Erythroblast (primary cell): ENCODE results near the gene BPIFB6.

Experiments used
- DNase-seq, 2 experiments: peaks; one replicate each; lab custom pipeline; 2025; lab: John Stamatoyannopoulos, UW
- GATA1 ChIP-seq: IDR thresholded peaks from 2 replicates; pipeline ENCODE4 v1.6.1; 2011; ENCODE audit warnings: low read depth, mild to moderate bottlenecking, control low read depth, low read length, moderate library complexity
- POLR2A ChIP-seq: IDR thresholded peaks from 2 replicates; pipeline ENCODE4 v1.6.1; 2011; ENCODE audit warnings: mild to moderate bottlenecking, low read length

The BPIFB6 gene

GRCh38 chr20:33062825-33063149, 31.3 kb downstream of the BPIFB6 start:
- no peak for DNase-seq
- TF ChIP-seq POLR2A (no peak), GATA1 (no peak)

DNA sequence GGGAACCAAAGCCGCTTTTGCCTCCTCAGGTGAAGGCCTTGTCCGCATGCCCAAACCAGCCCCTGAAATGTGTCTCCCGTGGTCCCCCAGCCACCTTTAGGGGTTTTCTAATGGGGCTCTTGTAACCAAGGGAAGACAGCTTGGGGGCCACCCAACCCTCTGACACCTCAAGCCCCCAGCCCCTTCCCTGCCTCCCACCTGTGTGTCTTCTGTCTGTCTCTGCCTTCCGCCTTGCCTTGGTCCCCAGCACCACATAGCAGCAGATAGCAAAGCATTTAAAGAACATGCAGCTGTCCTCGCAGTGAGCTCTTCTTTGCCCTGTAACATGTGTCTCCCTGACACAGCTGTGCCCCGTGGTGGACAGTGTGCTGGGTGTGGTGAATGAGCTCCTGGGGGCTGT, 31.8 kb downstream of the BPIFB6 start:
- TF ChIP-seq GATA1 (no peak), POLR2A (no peak)
- DNase-seq = no peak

DNA sequence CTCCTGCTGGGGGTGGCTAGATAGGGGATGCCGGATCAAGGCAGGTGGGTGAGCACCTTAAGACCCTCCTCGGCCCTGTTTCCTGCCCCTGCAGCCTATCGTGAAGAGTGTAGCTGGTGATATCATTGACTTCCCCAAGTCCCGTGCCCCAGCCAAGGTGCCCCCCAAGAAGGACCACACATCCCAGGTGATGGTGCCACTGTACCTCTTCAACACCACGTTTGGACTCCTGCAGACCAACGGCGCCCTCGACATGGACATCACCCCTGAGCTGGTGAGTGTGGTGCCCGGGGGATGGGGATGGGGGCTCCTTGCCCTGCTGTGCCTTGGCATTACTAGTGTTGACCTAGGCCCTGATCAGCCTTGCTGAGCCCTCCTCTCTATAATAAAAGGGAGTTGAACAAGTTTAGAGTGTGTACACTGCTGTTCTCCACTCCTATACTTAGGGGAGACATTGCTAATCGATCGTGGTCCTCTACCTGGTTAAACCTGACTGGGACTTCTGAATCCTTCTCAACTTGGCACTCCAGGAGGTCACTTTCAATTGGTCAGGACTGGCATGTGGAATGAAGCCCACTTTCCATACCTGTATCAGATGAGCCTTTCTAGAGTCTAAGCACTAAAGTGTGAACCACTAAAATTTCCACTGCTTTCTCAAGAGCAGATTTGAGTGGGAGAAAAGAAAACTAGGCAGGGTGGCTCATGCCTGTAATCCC, 33.3 kb downstream of the BPIFB6 start:
- no peak for DNase-seq
- TF ChIP-seq POLR2A (no peak), GATA1 (no peak)

DNA sequence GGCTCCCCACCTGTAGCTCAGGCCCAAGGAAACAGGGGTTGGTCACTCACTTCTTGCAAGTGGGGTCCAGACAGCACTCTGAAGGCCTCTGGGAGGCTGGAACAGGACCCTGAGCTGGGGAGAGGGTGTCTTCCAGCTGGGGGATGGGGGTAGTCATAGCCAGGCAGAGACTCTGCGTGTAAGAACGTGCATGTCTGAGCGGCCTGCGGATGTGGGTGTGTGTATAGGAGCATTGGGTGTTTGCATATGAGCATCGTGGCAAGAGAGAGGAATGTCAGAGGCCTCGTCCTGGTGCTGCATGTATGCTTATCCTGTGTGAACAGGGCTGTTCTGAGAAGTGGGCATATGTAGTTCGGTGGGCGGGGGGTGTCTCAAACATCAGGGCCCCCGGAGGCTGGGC, 34.3 kb downstream of the BPIFB6 start:
- no peak for TF ChIP-seq GATA1
- DNase-seq = no peak

DNA sequence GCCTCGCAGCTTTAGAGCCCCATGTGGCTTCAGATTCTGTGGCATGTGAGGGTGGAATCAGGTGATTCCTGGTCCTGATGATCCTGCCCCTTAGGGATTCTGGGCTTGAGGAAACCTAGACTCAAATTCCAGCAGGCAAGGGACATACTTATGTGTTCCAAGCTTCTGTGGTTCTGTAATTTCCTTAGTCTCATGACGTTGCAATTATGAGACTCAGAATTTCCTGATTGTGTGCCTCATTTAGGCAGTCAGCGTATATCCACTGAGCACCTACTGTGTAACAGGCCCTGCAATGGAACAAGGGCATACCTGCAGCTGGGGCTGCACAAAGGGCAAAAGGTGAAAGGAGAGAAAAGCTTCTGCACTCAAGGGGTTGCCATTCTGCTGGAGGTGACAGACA, 36.4 kb downstream of the BPIFB6 start:
- TF ChIP-seq POLR2A (no peak), GATA1 (no peak)
- no peak for DNase-seq

DNA sequence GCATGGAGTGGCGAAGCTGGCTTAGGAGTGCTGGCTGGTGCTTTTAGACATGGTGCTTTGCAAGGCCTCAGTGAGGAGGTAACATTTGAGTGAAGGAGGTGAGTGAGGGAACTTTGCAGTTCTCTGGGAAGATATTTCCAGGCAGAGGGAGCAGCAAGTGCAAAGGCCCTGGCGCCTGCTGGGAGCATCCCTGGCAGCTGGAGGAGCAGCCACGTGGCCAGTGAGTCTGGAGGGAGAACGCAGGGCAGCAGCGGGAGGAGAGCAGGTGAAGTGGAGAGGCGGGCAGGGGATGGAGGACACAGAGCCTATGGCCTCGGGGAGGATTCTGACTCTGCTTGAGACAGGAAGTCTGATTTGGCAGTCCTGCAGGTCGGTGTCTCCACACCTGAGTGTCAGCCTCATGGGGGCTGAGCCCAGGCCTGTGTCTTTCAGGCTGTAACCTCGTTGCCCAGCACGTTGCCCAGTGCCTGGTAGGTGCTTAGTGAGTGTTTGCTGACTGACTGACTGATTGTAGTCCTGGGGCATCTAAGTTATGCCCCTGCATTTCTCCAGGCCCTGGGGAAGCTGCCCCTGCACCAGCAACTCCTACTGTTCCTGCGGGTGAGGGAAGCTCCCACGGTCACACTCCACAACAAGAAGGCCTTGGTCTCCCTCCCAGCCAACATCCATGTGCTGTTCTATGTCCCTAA, 36.9 kb downstream of the BPIFB6 start:
- TF ChIP-seq POLR2A (no peak), GATA1 (no peak)
- DNase-seq = no peak

DNA sequence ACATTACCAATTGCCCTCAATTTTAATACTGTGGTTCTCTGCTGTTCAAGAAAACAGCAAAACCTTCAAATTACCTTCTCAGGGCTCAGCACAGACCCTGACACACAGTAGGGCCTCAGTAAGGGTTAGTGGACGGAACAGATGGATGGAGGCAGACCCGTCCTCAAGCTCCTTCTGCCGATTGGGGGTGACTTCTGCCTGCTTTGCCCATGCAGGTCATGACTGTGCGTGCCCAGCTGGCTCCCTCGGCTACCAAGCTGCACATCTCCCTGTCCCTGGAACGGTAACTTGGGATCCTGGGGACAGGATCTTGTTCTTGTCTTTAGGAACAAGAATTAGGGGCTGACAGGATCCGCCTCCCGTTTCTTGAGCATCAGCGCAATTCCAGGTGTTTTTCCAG, 38.2 kb downstream of the BPIFB6 start:
- no peak for TF ChIP-seq POLR2A
- no peak for TF ChIP-seq GATA1
- DNase-seq = no peak

- no peak for DNase-seq
- TF ChIP-seq GATA1 (no peak), POLR2A (no peak)
Measured at GRCh38 chr20:33070111-33071053, 38.9 kb downstream of the BPIFB6 start.

DNA sequence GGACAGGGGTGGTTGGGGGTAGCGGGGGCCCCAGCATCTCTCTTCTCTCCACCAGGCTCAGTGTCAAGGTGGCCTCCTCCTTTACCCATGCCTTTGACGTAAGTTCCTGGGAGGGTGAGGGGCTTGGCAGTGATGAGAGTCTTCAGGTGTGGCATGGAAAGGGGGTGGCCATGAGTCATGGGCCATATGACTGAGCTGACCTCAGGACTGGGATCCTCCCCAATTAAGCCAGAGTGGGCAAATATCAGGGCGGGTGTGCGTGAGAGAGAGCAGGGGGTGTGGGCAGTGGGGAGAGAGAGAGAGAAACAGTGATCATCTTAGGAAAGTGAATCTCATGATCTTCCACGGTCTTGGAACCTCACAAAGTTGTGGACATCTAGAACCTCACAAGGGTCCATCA, 39.8 kb downstream of the BPIFB6 start:
- DNase-seq = no peak
- no peak for TF ChIP-seq POLR2A
- TF ChIP-seq GATA1 = no peak

DNA sequence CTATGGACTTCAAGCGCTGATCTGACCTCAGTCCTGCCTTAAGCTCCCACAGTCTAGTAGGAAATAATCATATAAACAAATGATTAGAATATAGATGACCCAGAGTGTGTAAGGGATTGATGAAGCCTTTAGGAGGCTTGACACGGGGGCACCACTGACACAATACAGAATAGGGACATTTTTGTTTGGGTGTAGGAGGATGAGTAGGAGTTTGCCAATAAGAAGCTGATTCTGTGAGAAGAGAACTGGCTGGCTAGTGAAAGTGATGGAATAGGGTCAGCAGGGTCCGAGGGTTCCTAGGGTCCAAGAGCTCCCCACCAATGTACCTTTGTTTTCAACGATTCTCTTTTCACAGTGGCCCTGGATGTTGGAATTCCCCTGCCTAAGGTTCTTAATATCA, 40.9 kb downstream of the BPIFB6 start:
- no peak for DNase-seq
- TF ChIP-seq GATA1 (no peak), POLR2A (no peak)

- DNase-seq = no peak
- TF ChIP-seq GATA1 = no peak
- no peak for TF ChIP-seq POLR2A
Measured at GRCh38 chr20:33072813-33073212, 41.4 kb downstream of the BPIFB6 start.

GRCh38 chr20:33074675-33075074, 43.2 kb downstream of the BPIFB6 start:
- no peak for DNase-seq

DNA sequence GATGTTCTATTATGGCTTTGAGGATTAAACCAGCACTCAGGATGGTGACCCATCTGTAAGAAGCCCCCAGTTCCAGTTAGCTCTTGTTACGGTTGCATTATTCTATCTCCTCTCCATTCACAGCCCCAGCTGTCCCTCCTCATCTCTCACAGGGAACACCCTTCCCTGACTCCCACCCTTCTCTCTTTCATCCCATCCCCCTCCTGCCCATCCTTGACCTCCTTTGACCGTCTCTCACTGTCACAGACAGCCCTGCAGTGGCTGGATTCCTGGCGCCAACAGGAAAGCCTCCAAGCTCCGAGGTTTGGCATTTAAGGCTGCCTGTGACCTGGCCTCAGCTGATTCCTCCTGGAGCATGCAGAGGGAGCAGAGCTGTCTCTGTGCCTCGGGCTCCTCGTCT, 43.8 kb downstream of the BPIFB6 start:
- no peak for TF ChIP-seq POLR2A
- TF ChIP-seq GATA1 = no peak

More at GRCh38 chr20:33074675-33075074, 43.2 kb downstream of the BPIFB6 start:
- no peak for TF ChIP-seq POLR2A
- no peak for TF ChIP-seq GATA1

GRCh38 chr20:33076662-33077372, 45.4 kb downstream of the BPIFB6 start:
- TF ChIP-seq POLR2A (no peak), GATA1 (no peak)
- peak in 1 of 2 experiments; percentile 15 for DNase-seq

More for the DNA sequence above, 43.8 kb downstream of the BPIFB6 start:
- DNase-seq = no peak

DNA sequence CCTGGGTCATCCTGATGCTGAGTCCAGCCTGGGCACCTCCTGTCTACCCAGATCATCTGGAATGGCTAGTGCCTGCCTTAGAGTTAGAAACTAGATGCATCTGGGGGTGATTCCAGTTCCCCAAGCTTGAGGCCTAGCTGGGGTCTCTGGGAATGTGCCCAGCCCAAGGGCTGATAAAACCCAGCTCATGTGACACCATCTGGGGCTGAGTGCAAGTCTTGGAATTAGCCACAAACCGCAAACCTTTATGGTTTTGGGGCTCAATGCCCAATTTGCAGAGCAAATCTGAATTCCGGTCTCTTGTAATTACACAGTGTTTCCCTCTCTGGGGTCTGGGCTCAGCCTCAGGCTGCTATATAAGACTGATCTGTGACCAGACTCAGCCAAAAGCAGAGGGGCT, 47.8 kb downstream of the BPIFB6 start, which contains the start of gene BPIFB4:
BPIFB4 (plus strand) TSS at position 385 of the 400 bp plus-strand sequence. CDS start 1,884 bp downstream, outside the sequence.
- no peak for DNase-seq
- TF ChIP-seq GATA1 (no peak), POLR2A (no peak)
